ENCODE measurements around the gene MAP4K5. TPM values are rescaled to one million over a fixed set of nuclear protein-coding genes. Genes with fewer than 3 reads are reported as not detected.
"Not testable (repeated sequence)": the region's sequence is repeated elsewhere in the genome, so short reads cannot be mapped to it uniquely, and the experiment has no call there.

Gene MAP4K5
- polyA plus RNA-seq, 3 donors = 5.0 to 9.1 (median 7.7) TPM

- peaks cover 0 to 2% of the 10 kb centered on the region in 2 donors for H3K36me3 Mint-ChIP-seq
- intact Hi-C loops (cut with micrococcal nuclease) = no loop called here
- H4K20me1 ChIP-seq (ENCODE audit: insufficient read depth, low read length) = no peaks in the 10 kb centered on the region
- H3K9me3 Mint-ChIP-seq = peaks cover 0 to 3% (median 0%) of the 10 kb centered on the region in 7 donors
- peaks cover 14 to 17% of the 10 kb centered on the region in 2 donors for H3K4me1 ChIP-seq (ENCODE audit: control insufficient read depth in 1 of 2, insufficient read depth in 2 of 2, low read length in 2 of 2)
- no peaks in the 10 kb centered on the region for H3K36me3 ChIP-seq (replicated peaks in 1 of 2; ENCODE audit: control insufficient read depth in 1 of 2, insufficient read depth in 2 of 2, low read length in 2 of 2)
- peaks cover 19% of the 10 kb centered on the region for H3K4me1 Mint-ChIP-seq
- H3K4me3 Mint-ChIP-seq = peak within 1 kb of the TSS; percentile 91 to 96
- TF ChIP-seq CTCF (IDR thresholded peaks at IDR 0.05) = no peak
- H3K27me3 ChIP-seq (ENCODE audit: control insufficient read depth in 2 of 2, insufficient read depth in 2 of 2, low read length in 2 of 2) = peaks cover 9 to 18% of the 10 kb centered on the region in 2 donors
- DNase-seq = peak; percentile 35 to 37 (median 37)
- H3K4me3 ChIP-seq (replicated peaks in 1 of 3; ENCODE audit: low read depth in 2 of 3, low read length in 3 of 3) = peak within 1 kb of the TSS; percentile 53 to 95 (median 69)
- no peaks in the 10 kb centered on the region for H3K79me2 ChIP-seq (ENCODE audit: insufficient read depth, low read length)
- peak within 1 kb of the TSS in 1 of 7 donors; percentile 72 for H3K27ac Mint-ChIP-seq
- peak within 1 kb of the TSS; percentile 94 for H2AFZ ChIP-seq (ENCODE audit: insufficient read depth, low read depth, low read length, poor library complexity, severe bottlenecking)
- under 1% methylated on average over 49 of the region's 66 CpGs for WGBS (ENCODE audit: insufficient coverage)
- H3K9ac ChIP-seq (ENCODE audit: insufficient read depth, low read length, poor library complexity, severe bottlenecking) = peak within 1 kb of the TSS; percentile 36
- peaks cover 14 to 27% (median 18%) of the 10 kb centered on the region in 3 donors for H3K27me3 Mint-ChIP-seq (ENCODE audit: low read depth in 3 of 3)
- H3K4me2 ChIP-seq (replicated peaks; ENCODE audit: extremely low read depth, low read length, poor library complexity, severe bottlenecking) = peak within 1 kb of the TSS; percentile 97
- H3K27ac ChIP-seq (ENCODE audit: low read depth in 1 of 2, low read length in 2 of 2) = no peak within 1 kb of the TSS
- no peaks in the 10 kb centered on the region for H3K9me3 ChIP-seq (replicated peaks in 1 of 2; ENCODE audit: control insufficient read depth in 1 of 2, insufficient read depth in 1 of 2, low read length in 2 of 2)
These were observed 27.9 kb upstream of the MAP4K5 start, which contains the start of gene ATL1 for GRCh38 chr14:50559990-50560930. ATL1 (plus strand) TSS chr14:50560145; CDS start chr14:50560266, 121 bp downstream.

- intact Hi-C loops (cut with micrococcal nuclease); H2AFZ ChIP-seq (ENCODE audit: insufficient read depth, low read depth, low read length, poor library complexity, severe bottlenecking); H3K36me3 ChIP-seq (replicated peaks in 1 of 2; ENCODE audit: control insufficient read depth in 1 of 2, insufficient read depth in 2 of 2, low read length in 2 of 2); H3K36me3 Mint-ChIP-seq; H3K4me1 ChIP-seq (ENCODE audit: control insufficient read depth in 1 of 2, insufficient read depth in 2 of 2, low read length in 2 of 2); H4K20me1 ChIP-seq (ENCODE audit: insufficient read depth, low read length); H3K27me3 ChIP-seq (ENCODE audit: control insufficient read depth in 2 of 2, insufficient read depth in 2 of 2, low read length in 2 of 2); DNase-seq; H3K4me3 Mint-ChIP-seq; H3K4me2 ChIP-seq (replicated peaks; ENCODE audit: extremely low read depth, low read length, poor library complexity, severe bottlenecking); H3K27ac Mint-ChIP-seq; H3K4me3 ChIP-seq (replicated peaks in 1 of 3; ENCODE audit: low read depth in 2 of 3, low read length in 3 of 3); H3K79me2 ChIP-seq (ENCODE audit: insufficient read depth, low read length); H3K9me3 ChIP-seq (replicated peaks in 1 of 2; ENCODE audit: control insufficient read depth in 1 of 2, insufficient read depth in 1 of 2, low read length in 2 of 2); H3K9ac ChIP-seq (ENCODE audit: insufficient read depth, low read length, poor library complexity, severe bottlenecking); H3K4me1 Mint-ChIP-seq; H3K27ac ChIP-seq (ENCODE audit: low read depth in 1 of 2, low read length in 2 of 2); H3K27me3 Mint-ChIP-seq (ENCODE audit: low read depth in 3 of 3); H3K9me3 Mint-ChIP-seq: not testable (repeated sequence)
- WGBS (ENCODE audit: insufficient coverage) = no CpG with 5 or more reads among the region's 3 CpGs
These were observed 20.4 kb upstream of the MAP4K5 start for GRCh38 chr14:50552796-50553195.

All from CD14-positive monocyte (primary cell).